Measurements from ENCODE around the gene SIAH1.
A peak's percentile ranks its signal among the peaks of the same experiment; 100 is the strongest.
"Not testable (repeated sequence)": the region's sequence is repeated elsewhere in the genome, so short reads cannot be mapped to it uniquely, and the experiment has no call there.

SIAH1 gene, protein sequence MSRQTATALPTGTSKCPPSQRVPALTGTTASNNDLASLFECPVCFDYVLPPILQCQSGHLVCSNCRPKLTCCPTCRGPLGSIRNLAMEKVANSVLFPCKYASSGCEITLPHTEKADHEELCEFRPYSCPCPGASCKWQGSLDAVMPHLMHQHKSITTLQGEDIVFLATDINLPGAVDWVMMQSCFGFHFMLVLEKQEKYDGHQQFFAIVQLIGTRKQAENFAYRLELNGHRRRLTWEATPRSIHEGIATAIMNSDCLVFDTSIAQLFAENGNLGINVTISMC

DNA sequence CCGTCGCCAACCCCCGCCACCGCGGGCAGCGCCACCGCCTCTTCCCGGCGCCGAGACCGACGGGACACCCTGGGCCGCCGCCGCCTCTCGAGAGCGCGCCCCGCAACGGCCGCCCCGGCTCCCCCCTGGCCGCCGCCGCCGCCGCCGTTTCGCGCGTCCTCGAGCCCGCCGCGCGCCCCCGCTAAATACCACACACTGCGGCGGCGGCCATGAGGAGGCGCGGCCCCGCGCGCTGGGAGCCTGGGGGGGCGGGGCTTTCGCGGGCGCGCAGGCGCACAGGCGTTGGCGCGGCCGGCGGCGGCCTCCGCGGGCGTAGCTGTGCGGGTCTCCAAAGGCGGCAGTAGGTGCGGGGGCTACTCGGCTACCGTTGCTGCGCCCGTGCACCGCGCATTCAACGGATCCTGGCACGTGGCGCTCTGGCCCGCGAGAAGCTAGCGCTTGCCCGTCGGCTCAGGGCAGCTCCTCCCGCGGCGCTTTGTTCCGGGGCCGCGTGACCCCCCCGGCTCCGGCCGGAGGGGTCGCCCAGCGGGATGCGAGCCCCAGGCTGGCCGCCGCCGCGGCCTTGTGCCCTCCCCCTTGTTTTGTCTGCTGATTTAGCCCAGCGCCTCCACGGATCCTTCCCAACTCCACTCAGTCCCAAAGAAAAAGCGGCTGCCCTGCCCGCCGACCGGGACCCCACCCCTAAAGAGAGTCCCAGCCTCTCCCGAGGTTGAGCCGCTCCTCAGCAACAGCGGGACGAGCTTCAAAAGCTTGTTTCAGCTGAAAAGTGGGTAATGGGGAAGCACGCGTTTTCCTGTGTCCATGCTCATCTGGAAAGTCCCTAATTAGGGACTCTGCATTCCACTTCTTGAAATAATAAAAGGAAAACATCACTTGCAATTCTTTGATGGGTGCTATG, at the start of gene SIAH1:
TSS of gene SIAH1 (minus strand) at position 161 of the 898 bp plus-strand sequence. CDS start 22,985 bp downstream, outside the sequence.
- DNase-seq = peak; percentile 90

DNA sequence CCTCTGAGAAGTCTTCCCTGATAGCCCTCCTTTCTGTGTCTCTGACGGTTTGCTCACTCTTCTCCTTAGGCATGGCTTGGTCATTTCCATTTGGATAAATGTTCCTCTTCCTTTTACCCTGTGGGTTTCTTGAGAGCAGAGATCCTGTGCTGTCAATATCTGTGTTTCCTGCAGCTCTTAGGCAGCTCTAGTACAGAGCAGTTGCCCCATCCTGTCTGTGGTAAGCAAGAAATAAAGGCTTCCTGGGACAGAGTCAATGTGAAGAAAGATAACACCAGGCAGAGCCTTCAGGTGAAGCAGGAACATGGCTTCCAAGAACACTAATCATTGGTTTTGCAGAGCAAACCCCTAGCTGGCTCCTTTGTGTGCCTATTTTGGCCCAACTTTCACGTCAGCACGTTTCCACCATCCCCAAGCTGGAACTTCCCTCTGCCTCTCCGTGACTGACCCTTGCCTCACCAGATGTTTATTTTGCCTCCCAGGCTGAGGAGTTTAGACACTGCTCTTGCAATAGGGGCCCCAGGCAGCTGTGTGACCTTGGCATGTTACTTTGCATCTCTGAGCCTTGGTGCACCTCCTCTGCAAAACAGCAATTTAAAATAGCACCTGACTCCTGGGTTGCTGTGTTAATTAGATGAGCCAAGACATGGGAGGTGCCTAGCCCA, 49.6 kb upstream of the SIAH1 start:
- no peak for DNase-seq

DNA sequence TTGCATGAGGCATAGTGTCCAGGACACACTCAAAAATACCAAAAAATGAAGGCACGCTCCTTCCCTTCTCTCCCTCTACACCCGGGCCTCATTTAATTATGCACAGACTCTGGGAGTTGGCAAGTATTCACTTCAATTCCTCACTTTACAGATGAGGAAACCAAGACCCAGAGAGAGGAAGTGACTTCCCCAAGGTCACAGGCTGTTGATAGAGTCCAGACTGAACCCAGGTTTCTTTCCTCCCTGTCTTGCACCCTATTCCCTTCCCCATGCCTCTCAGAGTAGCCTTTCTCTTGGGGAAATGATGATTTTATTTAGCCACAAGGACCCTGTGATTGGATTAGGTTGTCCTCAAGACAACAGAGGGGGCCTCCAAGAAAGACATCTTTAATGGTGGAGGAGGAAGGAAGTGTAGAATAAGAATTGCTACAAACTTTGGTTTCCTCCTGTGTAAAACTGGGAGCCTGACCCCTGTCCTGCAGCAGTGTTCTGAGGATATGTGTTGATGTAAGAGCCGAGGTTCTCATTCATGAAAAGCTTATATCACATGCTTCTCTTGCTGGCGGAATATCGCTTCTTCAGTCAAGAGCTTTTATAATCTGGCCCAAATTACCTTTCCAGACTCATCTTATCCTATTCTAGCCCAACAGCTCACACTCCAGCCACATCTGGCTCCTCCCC, 48.8 kb upstream of the SIAH1 start:
- no peak for DNase-seq

DNA sequence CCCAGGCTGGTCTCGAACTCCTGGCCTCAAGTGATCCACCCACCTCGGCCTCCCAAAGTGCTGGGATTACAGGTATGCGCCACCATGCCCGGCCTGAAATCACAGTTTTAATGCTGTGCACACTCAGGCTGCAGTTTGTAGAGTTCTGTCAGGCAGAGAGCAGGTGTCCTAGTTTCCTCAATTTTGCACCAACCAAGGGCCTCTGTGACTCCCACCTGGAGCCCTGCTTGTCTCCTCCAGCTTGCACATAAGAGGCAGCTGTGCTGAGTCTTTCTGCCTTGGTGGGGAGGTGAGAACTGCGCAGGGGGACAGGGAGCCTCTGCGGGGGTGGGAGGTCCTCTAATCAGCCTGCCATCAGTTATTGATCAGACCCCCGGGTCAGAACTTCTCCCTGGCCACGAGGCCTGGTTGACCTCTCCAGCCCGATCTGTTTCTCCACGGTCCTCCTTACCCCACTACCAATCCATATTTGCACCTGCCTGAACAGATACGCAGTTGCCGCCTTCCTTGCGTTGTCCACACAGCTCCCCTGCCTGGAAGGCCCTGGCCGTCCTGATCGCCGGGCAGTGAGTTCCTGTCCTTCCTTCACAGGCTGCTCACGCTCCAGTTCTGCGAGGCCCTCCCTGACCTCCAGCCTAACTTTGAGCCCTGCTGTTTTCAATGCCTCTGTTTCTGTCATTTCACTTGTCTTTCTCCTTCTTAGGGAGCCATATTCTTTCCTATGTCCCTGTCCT, 48.1 kb upstream of the SIAH1 start:
- no peak for DNase-seq

DNA sequence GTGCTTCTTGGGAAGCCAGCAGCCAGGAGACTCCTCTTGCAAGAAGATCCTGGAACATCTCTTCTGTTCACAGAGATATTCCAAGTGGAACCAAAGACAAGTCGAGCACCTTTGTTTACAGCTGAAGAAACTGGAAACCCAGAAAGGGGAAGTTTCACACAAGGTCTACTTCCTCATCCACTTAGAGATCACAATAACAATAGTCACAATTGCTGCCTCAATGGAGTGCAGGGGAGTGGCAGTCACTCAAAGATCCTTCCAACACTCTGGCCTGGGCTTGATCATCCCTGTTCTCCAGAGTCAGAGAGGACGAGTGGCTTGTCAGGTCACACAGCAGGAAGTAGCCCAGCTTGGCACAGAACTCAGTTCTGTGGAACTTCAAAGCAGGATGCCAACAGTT, 46.9 kb upstream of the SIAH1 start:
- DNase-seq = no peak

DNA sequence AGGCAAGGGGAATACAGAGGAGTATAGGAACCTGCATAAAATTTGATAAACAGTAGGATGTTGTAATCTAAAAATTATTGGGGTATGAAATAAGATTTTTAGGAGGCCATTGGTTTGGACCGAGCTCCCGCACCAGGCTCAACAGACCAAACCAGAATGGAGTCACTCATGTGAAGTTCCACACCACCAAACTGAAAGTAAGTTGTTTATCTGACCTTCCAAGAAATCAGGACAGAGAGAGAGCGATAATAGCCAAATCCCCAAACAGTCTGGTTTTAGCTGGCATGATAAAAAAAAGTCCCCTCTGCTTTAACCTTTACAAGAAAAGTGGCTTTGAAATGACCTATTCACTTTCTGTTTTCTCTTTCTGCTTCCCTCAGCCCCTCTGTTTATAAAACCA, 45.7 kb upstream of the SIAH1 start:
- no peak for DNase-seq

DNA sequence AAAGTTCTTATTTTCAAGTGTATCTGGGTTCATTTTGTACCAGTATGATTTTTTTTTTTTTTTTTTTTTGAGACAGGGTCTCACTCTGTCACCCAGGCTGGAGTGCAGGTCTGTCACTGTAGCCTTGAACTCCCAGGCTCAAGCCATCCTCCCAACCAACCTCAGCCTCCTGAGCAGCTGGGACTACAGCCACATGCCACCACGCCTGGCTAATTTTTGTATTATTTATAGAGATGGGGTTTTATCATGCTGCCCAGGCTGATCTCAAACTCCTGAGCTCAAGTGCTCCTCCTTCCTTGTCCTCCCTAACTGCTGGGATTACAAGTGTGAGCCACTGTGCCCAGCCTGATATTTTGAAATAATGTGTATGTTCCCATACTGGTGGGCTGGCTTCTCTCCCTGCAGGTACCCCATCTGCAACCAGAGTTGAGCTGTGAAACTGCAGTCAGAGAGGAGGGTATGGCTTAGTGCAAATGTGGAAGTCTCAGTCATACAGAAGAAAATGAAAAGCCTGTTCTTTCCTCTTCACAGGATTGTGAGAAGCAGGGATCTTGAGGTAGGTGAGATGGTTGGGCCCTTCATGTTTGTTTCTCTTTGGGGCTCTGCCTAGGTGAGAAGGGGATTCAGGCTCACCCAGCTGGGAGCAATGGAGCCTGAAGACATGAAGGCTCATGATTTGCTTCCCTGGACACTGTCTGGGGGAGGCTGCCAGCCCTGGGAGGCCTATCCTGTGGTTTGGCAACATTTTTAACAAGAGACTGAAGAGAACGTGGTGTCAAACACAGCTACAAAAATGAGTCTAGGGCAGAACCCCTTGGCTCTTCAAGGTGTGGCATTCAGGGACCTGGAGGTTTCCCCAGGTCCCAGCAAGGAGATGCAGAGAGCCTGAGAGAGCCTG, 41.3 kb upstream of the SIAH1 start:
- DNase-seq = no peak

DNA sequence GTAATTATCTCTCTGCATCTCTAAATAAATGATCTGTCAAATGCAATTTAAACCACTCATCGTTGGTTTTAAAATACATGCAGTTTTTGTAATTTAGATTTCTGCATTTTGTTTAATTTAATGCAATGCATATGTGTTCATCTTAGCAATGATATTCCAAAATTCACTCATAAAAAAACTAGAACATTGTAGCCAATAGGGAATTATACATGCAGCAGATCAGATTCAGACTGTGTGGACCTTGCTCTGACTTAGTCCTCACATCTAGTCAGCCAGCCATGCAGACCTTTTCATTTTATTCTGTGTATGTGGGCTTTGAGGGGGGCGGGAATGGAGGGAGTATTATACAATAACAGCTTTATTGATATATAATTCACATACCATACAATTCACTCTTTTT, 37.3 kb upstream of the SIAH1 start:
- DNase-seq = no peak

DNA sequence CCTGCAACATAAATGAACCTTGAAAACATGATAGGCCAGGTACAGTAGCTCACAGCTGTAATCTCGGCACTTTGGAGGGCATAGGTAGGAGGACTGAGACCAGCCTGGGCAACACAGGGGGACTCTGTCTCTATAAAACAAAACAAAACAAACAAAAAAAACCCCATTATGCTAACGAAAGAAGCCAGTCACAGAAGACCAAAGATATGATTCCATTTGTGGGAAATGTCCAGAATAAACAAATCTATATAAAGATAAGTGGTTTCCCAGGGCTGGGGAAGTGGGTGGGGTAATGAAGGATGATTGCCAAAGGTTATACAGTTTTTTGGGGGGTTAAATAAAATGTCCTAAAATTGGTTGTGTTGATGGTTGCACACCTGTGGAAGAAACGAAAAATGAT, 36.5 kb upstream of the SIAH1 start:
- no peak for DNase-seq

DNA sequence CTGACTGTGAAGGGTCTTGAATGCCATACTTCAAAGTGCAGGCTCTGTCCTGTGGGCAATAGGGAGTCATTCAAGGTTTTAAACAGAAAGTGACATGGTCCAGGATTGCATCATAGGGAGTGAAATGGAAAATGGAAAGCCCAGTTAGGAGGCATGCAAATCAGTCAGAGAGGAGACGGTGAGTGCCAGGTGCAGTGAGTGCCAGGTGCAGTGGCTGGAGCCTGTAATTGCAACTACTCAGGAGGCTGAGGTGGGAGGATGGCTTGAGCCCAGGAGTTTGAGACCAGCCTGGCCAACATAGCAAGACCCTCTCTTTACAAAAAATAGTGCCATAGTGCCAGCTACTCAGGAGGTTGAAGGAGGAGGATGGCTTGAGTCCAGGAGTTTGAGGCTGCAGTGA, 35.2 kb upstream of the SIAH1 start:
- no peak for DNase-seq

DNA sequence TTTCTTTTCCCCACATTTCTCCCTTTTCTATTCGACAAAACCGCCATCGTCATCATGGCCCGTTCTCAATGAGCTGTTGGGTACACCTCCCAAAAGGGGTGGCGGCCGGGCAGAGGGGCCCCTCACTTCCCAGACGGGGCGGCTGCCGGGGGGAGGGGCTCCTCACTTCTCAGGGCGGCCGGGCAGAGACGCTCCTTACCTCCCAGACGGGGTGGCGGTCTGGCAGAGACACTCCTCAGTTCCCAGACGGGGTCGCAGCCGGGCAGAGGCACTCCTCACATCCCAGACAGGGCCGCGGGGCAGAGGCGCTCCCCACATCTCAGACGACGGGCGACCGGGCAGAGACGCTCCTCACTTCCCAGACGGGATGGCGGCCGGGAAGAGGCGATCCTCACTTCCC, 31.4 kb upstream of the SIAH1 start:
- not testable (repeated sequence) for DNase-seq

DNA sequence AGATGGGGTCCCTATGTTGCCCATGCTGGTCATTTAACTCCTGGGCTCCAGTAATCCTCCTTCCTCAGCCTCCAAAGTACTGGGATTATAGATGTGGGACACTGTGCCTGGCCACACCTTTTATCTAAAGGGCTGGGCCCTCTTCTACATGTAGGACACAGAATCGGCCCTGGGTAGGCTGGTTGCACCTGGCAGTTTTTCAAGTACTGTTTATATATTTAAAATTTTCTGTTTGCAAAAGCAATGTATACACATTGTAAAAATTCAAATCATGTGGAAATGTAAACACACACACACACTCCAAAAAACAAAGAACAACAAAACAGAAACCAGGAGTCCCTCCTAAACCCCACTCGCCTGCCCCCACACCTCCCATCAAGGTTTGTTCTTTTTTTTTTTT, 28.1 kb upstream of the SIAH1 start:
- DNase-seq = no peak

DNA sequence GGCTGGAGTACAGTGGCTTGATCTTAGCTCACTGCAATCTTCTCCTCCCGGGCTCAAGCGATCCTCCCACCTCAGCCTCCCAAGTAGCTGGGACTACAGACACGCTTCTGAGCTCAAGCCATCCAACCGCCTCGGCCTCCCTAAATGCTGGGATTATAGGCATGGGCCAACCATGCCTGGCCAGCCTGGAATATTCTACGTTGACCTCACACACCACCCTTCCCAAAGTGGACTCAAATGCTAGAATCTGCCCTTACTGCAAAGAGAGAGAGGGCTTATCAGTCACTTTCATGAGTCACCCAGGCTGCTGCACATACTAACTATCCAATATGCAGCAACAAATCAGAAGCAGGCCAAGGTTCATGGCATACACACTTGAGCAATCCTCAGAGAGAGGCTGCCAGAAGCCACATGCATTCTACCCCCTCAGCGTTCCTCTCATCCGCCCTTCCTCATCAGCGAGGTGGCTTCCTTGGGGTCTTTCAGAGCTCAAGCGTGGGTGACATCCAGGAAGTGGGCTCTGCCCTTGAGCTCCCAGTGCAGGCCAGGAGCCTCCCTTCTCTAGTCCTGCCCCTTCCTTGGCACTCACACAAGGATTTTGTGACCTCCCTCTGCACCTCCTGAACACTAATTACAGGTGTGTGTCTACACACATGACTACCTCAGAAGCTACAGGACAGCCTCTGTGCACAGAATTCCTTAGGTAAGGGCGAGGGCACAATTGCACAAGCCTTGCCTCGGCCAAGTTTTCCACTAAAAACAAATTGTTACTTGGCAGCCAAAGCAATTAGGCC, 24.8 kb upstream of the SIAH1 start:
- no peak for DNase-seq

DNA sequence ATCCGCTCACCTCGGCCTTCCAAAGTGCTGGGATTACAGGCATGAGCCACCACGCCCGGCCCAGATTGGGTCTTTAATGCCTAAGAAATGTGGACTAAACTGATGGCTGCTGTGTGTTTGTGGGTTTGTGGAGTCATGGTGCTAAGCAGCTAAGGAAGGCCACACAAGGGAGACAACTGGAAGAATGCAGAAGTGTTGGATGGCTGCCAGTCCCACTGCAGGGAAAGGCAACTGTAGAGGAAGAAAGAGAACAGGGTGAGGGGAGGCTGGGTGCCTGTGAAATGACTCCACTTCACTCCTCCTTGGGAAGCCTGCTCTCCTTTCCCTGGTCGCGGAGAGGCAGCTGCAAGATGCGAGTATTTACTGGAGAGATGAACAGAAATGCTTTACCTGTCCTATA, 23.5 kb upstream of the SIAH1 start:
- no peak for DNase-seq

DNA sequence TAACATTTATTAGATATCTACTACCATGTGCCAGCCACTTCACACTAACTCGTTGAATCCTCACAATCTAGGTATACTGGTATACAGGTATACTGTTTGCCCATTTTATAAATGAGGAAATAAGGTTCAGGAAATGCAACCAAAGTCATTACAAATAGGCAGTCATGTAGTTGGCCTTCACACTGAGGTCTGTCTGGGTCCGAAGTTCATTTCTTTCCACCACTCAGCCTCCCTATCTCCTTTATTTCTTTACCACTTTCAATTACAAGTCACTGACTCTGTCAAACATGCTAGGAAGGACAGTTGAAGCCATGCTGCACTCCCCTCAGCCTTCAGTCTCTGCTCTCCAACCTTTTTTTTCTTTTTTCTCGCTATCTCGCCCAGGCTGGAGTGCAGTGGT, 20.7 kb upstream of the SIAH1 start:
- DNase-seq = no peak

DNA sequence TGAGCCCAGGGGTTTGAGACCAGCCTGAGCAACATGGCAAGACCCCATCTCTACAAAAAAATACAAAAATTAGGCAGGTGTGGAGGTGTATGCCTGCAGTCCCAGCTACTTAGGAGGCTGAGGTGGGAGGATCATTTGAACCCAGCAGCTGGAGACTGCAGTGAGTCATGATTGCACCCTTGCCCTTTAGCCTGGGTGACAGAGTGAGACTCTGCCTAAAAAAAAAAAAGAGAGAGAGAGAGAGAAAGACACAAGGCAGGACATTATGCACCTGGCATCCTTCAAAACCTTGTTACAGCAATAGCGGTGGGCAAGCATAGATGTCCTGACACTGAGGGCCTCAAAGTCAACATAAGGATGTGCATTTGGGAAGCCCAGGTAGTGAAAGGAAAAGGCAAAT, 19.9 kb upstream of the SIAH1 start:
- DNase-seq = no peak

DNA sequence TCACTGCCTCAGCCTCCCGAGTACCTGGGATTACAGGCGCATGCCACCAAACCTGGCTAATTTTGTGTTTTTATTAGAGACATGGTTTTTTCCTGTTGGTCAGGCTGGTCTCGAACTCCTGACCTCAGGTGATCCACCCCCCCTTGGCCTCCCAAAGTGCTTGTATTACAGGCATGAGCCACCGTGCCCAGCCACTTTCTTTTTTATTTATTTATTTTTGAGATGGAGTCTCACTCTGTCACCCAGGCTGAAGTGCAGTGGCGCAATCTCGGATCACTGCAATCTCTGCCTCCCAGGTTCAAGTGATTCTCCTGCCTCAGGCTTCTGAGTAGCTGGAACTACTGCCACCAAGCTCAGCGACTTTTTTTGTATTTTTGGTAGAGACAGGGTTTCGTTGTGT, 17.3 kb upstream of the SIAH1 start:
- not testable (repeated sequence) for DNase-seq

DNA sequence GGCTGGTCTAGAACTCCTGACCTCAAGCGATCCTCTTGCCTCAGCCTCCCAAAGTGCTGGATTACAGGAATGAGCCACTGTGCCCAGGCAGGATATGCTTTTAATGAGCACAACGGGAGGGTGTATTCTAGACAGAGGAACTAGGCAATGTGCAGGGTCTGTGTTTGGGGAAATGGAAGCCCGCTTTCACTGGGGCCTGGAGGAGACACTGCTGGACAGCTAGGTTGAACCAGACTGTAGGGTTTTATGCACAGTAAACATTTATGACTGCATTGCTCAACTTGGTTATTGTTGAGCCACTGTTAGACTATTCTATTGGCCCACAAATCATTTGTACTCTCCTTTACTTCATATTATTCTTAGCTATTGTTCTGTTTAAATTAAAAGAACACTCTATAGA, 10.2 kb upstream of the SIAH1 start:
- DNase-seq = no peak

DNA sequence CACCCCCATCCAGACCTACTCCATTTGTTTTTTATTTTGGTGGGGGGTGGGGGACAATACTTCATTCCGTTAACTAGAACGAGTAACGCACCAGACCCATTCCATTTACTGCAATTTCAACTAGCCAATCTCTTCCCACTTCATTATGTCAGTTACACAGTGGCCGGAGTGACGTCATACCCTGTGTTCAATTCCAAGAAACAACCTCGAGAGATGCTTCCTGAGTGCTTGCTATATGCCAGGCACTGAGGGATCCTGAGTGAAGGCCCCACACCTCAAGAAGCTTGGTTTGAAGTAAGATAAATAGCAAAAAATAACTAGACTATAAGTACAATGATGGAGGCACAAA, 9.1 kb upstream of the SIAH1 start:
- no peak for DNase-seq

DNA sequence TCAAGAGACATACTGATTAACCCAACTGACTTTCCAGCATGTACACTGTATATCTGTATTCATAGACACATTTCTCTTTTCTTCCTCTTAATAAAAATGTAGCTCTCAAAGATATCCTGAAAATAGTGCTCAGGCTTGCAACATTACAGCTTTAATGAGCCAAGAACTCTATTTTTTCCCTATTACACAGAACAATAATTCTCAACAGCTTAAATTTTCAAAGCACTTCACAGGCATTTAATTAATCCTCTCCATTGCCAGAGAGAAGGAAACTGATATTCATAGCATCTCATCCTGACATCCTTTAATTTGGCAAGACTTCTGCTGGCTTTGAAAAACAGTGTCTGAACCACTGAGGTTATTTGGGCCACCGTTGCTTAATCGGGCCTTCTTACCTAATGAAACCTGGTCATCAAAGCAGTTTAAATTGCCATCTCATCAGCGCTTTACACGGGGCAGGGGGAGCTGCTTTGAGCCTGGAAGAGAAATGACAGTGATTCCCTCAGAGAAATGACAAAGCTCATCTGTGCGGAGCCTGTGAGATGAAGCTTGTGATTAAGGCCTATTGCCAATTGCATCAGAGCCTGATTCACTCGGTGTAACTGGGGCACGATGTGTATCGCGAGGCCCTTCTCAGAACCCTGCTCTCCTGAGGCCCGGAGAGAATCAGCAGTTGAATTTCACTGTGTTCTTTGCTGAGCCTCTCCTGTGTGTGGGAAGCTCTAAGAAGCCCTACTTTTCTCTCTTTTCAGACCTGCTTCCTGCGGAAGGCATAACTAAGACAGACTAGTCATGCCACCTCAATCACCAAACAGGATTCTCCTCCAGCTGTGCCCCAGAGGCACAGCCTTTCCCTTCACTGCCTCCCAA, 8.5 kb upstream of the SIAH1 start:
- DNase-seq = no peak
